Chondrocyte (in vitro differentiated cells): Measurements from ENCODE around the gene PPP1R12A. TPM values are rescaled to one million over a fixed set of nuclear protein-coding genes. Genes with fewer than 3 reads are reported as not detected.

ENCODE experiments used
- DNase-seq: peaks from one replicate; pipeline ENCODE4 v3.0.0; 2021; ENCODE audit warnings: mixed read lengths, low spot score
- H3K27ac Mint-ChIP-seq: one replicate; pipeline ENCODE4 v1.8.0; 2021; ENCODE audit warnings: mild to moderate bottlenecking, moderate library complexity, mixed read lengths; ENCODE audit not compliant: unreplicated experiment
- H3K27me3 Mint-ChIP-seq: 2 replicates; pipeline ENCODE4 v1.8.0; 2021; ENCODE audit warnings: low read depth, mixed read lengths
- H3K36me3 Mint-ChIP-seq: 2 replicates; pipeline ENCODE4 v1.8.0; 2021; ENCODE audit warnings: low read depth, mixed read lengths
- H3K4me1 Mint-ChIP-seq: 2 replicates; pipeline ENCODE4 v1.8.0; 2021; ENCODE audit warnings: low read depth, mild to moderate bottlenecking, mixed read lengths
- H3K4me3 Mint-ChIP-seq: one replicate; pipeline ENCODE4 v1.8.0; 2021; ENCODE audit warnings: mild to moderate bottlenecking, moderate library complexity, mixed read lengths; ENCODE audit not compliant: unreplicated experiment
- H3K9me3 Mint-ChIP-seq: 2 replicates; pipeline ENCODE4 v1.8.0; 2021; ENCODE audit warnings: low read depth, mixed read lengths
- total RNA-seq: library from RNA; stranded (reverse); gene quantifications from 3 replicates; pipeline ENCODE4 v1.2.1, GENCODE V29; 2021
- TF ChIP-seq, protein P1 (sequence below): fragments of 200-600 bp; sonication (generic); IDR thresholded peaks from 2 replicates; pipeline ENCODE4 v1.5.0; 2021; ENCODE audit warnings: antibody characterized with exemption, mild to moderate bottlenecking, moderate library complexity

PPP1R12A gene
- total RNA-seq, 1 donor from 2014 or later = 139 TPM

DNA sequence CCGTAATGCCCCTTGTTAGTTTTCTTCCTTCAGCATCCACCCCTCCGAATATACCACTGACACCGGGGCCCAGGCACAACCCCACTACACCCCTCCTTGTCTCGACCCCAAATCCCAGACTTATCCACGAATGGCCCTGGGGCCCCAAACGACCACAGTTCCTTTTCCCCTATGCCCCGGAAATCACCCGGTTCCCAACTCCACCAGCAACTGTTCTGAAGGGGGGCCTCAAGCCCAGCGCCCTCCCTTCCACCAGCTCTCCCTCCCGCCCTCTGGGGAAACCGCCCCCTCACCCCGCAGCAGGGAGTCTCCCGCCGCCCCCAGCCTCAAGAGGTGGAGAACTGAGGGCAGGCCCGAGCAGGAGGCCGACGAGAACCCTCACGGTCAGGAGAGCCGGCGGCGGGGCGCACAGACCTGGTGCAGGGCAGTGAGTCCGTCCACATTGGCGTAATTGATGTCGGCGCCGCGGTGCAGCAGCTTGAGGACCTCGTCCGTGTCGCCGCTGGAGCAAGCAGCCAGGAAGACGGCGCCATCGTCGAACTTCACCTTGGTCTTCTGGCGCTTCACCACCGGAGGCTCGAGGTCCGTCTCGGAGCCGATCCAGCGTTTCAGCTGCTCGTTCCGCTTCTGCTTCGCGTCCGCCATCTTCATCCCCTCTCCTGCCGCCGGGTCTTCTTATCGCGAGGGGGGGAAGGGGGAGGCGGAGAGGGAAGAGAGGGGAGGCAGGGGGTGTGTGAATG is 446 bp downstream of the PPP1R12A start:
- Mint-ChIP-seq H3K4me1 (peaks cover 43% of the 10 kb centered on the region), H3K27ac (peak overlapping the region; percentile 100), H3K4me3 (peak overlapping the region; percentile 100), H3K9me3 (no peaks in the 10 kb centered on the region), H3K36me3 (peaks cover 2% of the 10 kb centered on the region), H3K27me3 (no peaks in the 10 kb centered on the region)
- peak; percentile 96 for DNase-seq
- TF ChIP-seq, protein P1, sequence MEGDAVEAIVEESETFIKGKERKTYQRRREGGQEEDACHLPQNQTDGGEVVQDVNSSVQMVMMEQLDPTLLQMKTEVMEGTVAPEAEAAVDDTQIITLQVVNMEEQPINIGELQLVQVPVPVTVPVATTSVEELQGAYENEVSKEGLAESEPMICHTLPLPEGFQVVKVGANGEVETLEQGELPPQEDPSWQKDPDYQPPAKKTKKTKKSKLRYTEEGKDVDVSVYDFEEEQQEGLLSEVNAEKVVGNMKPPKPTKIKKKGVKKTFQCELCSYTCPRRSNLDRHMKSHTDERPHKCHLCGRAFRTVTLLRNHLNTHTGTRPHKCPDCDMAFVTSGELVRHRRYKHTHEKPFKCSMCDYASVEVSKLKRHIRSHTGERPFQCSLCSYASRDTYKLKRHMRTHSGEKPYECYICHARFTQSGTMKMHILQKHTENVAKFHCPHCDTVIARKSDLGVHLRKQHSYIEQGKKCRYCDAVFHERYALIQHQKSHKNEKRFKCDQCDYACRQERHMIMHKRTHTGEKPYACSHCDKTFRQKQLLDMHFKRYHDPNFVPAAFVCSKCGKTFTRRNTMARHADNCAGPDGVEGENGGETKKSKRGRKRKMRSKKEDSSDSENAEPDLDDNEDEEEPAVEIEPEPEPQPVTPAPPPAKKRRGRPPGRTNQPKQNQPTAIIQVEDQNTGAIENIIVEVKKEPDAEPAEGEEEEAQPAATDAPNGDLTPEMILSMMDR = no peak

DNA sequence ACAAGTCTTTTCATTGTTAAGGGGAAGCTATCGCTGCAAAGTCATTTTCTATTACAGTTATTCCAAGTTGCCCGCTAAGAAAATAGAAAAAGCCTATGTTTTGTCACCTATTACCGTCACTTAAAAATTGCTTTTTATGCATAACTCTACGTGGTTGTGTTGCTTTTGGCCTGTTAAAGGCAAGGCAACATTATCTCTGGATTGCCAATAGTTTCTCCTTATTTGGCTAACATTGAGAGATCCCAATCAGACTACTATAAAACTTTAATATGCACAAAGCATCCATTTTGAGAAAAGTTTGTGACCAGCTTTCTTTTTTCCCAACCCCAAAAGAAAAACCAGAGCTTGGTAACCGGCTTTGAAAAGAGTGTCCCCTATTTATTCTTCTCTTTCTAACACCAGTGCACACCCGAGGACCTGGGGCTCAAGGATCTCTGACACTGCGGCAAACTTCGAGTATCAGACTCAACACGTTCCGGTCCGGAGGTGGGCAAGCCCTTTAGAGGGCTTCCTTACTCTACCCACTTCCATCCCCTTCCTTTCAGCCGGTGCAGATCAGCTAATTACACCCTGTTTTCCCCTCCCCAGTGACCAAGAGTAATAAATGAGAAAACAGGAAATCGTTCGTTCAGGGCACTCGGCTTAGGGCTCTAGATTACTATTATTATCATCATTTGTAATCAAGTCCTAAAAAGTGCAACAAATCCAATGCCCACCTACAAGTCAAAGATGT is 1.2 kb downstream of the PPP1R12A start:
- H3K4me3 Mint-ChIP-seq = peak overlapping the region; percentile 100
- TF ChIP-seq, protein P1 = no peak
- H3K36me3 Mint-ChIP-seq = peaks cover 2% of the 10 kb centered on the region
- H3K9me3 Mint-ChIP-seq = no peaks in the 10 kb centered on the region
- DNase-seq = no peak
- no peaks in the 10 kb centered on the region for H3K27me3 Mint-ChIP-seq
- H3K27ac Mint-ChIP-seq = peak overlapping the region; percentile 100
- peaks cover 50% of the 10 kb centered on the region for H3K4me1 Mint-ChIP-seq

DNA sequence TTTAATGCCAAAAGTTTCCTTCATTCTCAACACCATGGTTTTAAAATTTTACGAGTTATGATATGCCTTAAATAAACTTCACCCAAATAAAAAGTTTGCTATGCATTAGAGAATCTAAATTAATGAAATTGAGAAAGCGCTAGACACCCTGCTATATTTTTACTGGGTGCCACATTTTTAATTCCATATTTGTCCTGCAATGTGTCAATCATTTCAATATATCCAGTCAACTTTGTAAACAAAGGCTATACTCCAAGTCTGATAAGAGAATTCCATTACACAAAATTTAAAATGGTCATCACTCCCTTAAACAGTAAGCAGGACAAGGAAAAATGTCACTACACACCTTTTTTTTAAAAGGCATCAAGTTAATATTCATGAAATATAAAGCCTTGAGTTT is 1.9 kb downstream of the PPP1R12A start:
- H3K27ac Mint-ChIP-seq = peak overlapping the region; percentile 100

DNA sequence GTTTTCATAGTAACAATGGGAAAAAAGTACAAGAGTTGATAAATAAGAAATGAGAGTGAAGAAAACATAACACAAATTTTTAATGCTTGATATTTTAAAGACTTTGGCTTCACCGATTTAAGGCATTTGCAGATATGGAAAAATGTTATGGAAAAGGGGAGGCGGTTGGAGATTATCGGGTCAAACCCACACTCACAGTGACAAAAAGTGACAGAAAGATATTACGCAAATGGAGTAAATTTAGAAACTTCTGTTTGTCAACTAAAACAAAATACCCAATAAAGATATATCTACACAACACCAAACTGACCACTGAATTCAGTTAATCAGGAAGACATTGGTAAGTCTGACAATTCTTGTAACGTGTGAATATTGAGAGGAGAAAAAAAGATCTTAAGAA is 2.5 kb downstream of the PPP1R12A start:
- H3K4me1 Mint-ChIP-seq = peaks cover 62% of the 10 kb centered on the region
- no peaks in the 10 kb centered on the region for H3K27me3 Mint-ChIP-seq
- no peak for DNase-seq
- TF ChIP-seq, protein P1 = no peak
- peak overlapping the region; percentile 100 for H3K27ac Mint-ChIP-seq
- H3K36me3 Mint-ChIP-seq = peaks cover 2% of the 10 kb centered on the region
- H3K9me3 Mint-ChIP-seq = no peaks in the 10 kb centered on the region
- H3K4me3 Mint-ChIP-seq = peak overlapping the region; percentile 100

More for the DNA sequence above, 1.9 kb downstream of the PPP1R12A start:
- H3K27me3 Mint-ChIP-seq = no peaks in the 10 kb centered on the region
- peaks cover 57% of the 10 kb centered on the region for H3K4me1 Mint-ChIP-seq
- no peaks in the 10 kb centered on the region for H3K9me3 Mint-ChIP-seq
- peaks cover 2% of the 10 kb centered on the region for H3K36me3 Mint-ChIP-seq
- peak overlapping the region; percentile 100 for H3K4me3 Mint-ChIP-seq
- no peak for DNase-seq
- TF ChIP-seq, protein P1 = no peak

DNA sequence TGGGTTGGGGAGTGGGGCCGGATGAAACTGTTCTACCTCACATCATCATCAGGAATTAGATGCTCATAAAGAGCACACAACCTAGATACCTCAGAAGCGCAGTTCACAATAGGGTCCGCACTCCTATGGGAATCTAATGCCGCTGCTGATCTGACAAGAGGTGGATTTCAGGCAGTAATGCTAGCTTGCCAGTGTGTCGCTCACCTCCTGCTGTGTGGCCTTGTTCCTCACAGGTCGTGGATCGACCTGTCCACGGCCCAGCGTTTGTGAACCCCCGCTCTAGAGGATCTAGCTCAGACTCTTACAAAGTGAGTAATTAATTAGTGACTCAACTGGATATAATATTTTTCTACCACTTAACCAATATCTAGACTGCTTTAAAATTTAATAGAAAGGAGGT is 5.8 kb downstream of the PPP1R12A start:
- TF ChIP-seq, protein P1 = no peak
- no peaks in the 10 kb centered on the region for H3K27me3 Mint-ChIP-seq
- H3K27ac Mint-ChIP-seq = peak overlapping the region; percentile 59
- no peaks in the 10 kb centered on the region for H3K9me3 Mint-ChIP-seq
- peaks cover 71% of the 10 kb centered on the region for H3K4me1 Mint-ChIP-seq
- no peak overlapping the region for H3K4me3 Mint-ChIP-seq
- DNase-seq = no peak
- H3K36me3 Mint-ChIP-seq = peaks cover under 1% of the 10 kb centered on the region
